KBM-7 (cell line): ENCODE data around the gene ATF3.

Source experiments
- DNase-seq: peaks from one replicate; pipeline ENCODE4 v3.0.0-alpha.2; 2015
- in situ Hi-C: fragments of 300-500 bp; cut with MboI; formaldehyde crosslinking; loops from 2 replicates; pipeline ENCODE4 v1.14.3; 2020; ENCODE audit warnings: low sequenced_read_pairs, low pct_unique_long_range_greater_than_20kb, mixed read lengths

ATF3 gene

GRCh38 chr1:212584092-212584886 is 24.3 kb upstream of the ATF3 start:
- in situ Hi-C loops: loop anchor here (25.0 kb wide), 1 partner anchor 97 kb away; no protein-coding TSS in a partner anchor
- no peak for DNase-seq

- no peak for DNase-seq
- in situ Hi-C loops: loop anchor here (25.0 kb wide), 1 partner anchor 98 kb away; no protein-coding TSS in a partner anchor
Measured at GRCh38 chr1:212585210-212585609, 23.4 kb upstream of the ATF3 start.

GRCh38 chr1:212586206-212587015 is 22.1 kb upstream of the ATF3 start:
- no peak for DNase-seq
- in situ Hi-C loops: loop anchor here (25.0 kb wide), 1 partner anchor 99 kb away; no protein-coding TSS in a partner anchor

- in situ Hi-C loops: loop anchor here (25.0 kb wide), 1 partner anchor 100 kb away; no protein-coding TSS in a partner anchor
- DNase-seq: no peak
Measured at GRCh38 chr1:212587016-212587887, 21.3 kb upstream of the ATF3 start.

- in situ Hi-C loops: loop anchor here (25.0 kb wide), 1 partner anchor 101 kb away; no protein-coding TSS in a partner anchor
Measured at GRCh38 chr1:212587888-212588510, 20.6 kb upstream of the ATF3 start.

GRCh38 chr1:212589446-212589845 is 19.1 kb upstream of the ATF3 start:
- no peak for DNase-seq
- in situ Hi-C loops: loop anchor here (25.0 kb wide), 1 partner anchor 102 kb away; no protein-coding TSS in a partner anchor

More at GRCh38 chr1:212587888-212588510, 20.6 kb upstream of the ATF3 start:
- DNase-seq: no peak

- in situ Hi-C loops: loop anchor here (25.0 kb wide), 1 partner anchor 105 kb away; no protein-coding TSS in a partner anchor
- DNase-seq: no peak
Measured at GRCh38 chr1:212591922-212592321, 16.6 kb upstream of the ATF3 start.

- in situ Hi-C loops: loop anchor here (25.0 kb wide), 1 partner anchor 107 kb away; no protein-coding TSS in a partner anchor
- no peak for DNase-seq
Measured at GRCh38 chr1:212593821-212594251, 14.7 kb upstream of the ATF3 start.

GRCh38 chr1:212594640-212595039 is 13.9 kb upstream of the ATF3 start:
- in situ Hi-C loops: loop anchor here (25.0 kb wide), 1 partner anchor 107 kb away; no protein-coding TSS in a partner anchor
- no peak for DNase-seq

GRCh38 chr1:212595229-212595628 is 13.3 kb upstream of the ATF3 start:
- in situ Hi-C loops: loop anchor here (25.0 kb wide), 1 partner anchor 108 kb away; no protein-coding TSS in a partner anchor
- no peak for DNase-seq

GRCh38 chr1:212595787-212596714 is 12.5 kb upstream of the ATF3 start:
- in situ Hi-C loops: loop anchor here (25.0 kb wide), 1 partner anchor 109 kb away; no protein-coding TSS in a partner anchor
- DNase-seq: peak; percentile 85

- in situ Hi-C loops: loop anchor here (25.0 kb wide), 1 partner anchor 109 kb away; no protein-coding TSS in a partner anchor
- no peak for DNase-seq
Measured at GRCh38 chr1:212596798-212597197, 11.8 kb upstream of the ATF3 start.

- in situ Hi-C loops: loop anchor here (25.0 kb wide), 1 partner anchor 110 kb away; no protein-coding TSS in a partner anchor
Measured at GRCh38 chr1:212597487-212597886, 11.1 kb upstream of the ATF3 start.

GRCh38 chr1:212600071-212600915 is 8.3 kb upstream of the ATF3 start:
- in situ Hi-C loops: no loop called here
- no peak for DNase-seq

More at GRCh38 chr1:212597487-212597886, 11.1 kb upstream of the ATF3 start:
- no peak for DNase-seq

GRCh38 chr1:212600980-212601379 is 7.6 kb upstream of the ATF3 start:
- no peak for DNase-seq
- in situ Hi-C loops: no loop called here

- no peak for DNase-seq
- in situ Hi-C loops: no loop called here
Measured at GRCh38 chr1:212601524-212601923, 7.0 kb upstream of the ATF3 start.
